Raji (cell line): Measurements from ENCODE around the gene HYAL1.

Source experiments
- POLR2A ChIP-seq: IDR thresholded peaks from 2 replicates; pipeline ENCODE4 v1.6.1; 2011; ENCODE audit warnings: low read depth, low read length, control low read depth; ENCODE audit not compliant: insufficient read depth

HYAL1 gene, protein sequence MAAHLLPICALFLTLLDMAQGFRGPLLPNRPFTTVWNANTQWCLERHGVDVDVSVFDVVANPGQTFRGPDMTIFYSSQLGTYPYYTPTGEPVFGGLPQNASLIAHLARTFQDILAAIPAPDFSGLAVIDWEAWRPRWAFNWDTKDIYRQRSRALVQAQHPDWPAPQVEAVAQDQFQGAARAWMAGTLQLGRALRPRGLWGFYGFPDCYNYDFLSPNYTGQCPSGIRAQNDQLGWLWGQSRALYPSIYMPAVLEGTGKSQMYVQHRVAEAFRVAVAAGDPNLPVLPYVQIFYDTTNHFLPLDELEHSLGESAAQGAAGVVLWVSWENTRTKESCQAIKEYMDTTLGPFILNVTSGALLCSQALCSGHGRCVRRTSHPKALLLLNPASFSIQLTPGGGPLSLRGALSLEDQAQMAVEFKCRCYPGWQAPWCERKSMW

DNA sequence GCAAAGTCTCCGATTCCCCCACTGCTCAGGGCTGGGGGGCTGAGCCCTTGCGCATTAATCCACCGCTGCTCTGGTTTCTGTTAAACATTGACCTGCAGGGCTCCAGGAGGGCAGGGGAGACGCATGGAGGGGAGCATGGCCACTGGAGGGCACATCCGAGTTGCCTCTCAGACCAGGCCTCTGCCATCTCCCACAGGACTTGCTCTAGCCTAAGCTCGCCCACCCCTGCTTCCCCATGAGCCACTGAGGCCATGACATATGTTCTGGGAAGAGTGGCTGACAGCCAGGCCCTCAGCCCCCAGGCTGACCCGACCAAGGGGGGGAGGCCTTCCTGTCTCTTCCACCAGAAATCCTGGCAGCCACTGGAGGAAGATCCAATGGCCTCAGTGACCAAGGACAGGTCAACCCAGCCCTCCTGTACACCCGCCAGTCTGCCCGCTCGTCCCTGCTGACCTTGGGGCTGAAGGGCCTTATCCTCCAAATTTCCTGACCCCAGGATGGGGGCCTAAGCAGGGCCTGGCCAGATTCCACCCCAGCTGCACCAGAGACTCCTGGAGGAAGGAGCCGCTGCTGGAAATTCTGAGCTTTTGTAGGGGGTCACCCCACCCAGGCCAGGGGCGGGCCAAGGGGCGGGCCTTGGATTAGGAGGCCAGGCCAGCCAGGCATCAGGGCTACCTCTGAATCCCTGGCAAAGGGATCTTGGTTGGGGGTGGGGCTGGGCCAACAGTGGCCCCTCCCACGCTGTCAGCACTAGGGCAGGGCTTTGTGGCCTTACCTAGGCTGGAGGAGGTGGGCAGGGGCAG lies at the start of gene HYAL1:
TSS of gene HYAL1 (minus strand) at position 562 of the 803 bp plus-strand sequence. CDS start 618 bp downstream, outside the sequence.
- TF ChIP-seq POLR2A = no peak

DNA sequence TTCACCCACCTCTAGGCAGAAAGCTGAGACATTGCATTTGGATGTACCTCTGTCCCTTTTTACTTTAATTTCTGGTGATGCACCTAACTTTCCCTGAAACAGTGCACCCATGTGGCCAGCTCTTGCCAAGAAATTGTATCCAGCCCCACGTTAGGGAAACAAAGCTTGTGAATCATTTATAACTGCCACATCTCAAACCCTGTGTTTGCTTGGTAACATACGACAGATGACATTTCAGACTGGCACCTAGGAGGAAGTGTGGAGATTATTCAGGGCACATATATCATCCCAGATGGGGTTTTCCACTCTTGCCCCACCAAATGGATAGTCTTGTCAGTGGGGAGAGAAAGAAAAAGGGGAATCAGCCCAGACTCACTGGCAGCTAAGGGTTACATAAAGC lies 49.4 kb upstream of the HYAL1 start:
- no peak for TF ChIP-seq POLR2A

DNA sequence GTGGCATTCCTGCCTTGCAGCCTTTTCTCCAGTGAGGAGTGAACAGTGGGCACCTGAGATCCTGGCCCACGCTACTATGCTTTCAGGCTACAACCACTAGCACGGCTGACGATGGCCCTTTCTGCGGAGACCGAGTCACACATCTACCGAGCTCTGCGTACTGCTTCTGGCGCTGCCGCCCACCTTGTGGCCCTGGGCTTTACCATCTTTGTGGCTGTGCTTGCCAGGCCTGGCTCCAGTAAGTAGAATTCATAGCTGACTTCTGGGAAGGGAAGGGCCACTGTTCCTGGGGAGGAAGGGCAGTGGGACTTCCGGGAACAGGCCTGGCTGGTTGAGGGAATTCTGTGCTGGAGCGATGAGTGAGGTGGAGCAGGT lies 47.9 kb upstream of the HYAL1 start:
- TF ChIP-seq POLR2A = no peak

DNA sequence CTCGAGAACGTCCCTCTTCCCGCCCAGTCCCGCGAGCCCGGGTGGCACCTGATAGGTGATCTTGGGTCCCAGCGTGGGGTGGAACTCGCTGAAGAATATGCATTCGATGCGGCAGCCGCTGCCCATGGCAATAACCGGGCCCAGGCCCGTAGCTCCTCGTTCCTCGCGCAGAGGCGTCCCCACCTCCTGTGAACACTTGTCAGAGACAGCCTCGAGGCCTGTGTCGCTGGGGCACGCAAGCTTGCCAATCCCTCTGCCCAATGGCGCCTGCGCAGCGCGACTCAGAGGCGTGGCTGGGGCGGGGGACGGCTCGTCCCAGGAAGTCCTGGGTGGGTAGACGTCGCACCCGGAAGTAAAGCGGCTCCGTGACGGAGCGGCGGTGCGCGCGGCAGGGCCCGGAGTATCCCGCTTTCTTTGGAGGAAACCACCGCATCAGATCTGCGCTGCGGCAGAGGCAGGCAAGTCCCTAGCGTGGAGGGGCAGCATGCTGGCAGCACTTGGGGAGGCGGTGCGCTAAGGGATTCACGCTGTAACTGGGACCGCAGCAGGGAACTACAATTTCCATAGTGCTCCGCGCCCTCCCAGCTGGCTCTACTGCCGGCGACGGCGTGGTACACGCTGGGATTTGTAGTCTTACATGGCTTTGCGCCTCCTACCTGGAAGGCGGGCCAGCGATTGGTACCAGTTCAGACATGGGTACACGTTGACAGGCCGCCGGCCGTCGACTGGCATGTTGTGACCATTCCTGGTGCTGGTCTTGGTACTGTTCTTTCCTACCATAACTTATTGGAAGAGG lies 47.4 kb upstream of the HYAL1 start, which contains the start of the genes CYB561D2 and NPRL2:
TSS of gene CYB561D2 (plus strand) at position 336 of the 796 bp plus-strand sequence. CDS start 572 bp downstream, outside the sequence.
TSS of gene NPRL2 (minus strand) at position 249 of the 796 bp plus-strand sequence. CDS start at position 126, 123 bp downstream.
- peak; percentile 99 for TF ChIP-seq POLR2A

DNA sequence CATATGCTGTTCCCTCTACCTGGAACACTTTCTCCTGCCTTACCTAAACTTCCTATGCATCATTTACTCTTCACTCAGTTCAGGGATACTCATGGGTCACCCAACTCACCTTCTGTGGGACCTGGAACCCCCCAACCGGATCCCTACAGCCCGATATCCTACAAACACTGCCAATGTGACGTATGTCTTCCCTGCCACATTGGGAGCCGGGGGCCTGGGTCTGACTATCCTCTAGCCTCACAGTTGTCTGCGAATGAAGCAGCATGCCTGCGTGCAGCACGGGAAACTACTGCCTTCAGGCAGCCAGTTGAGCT lies 46.8 kb upstream of the HYAL1 start:
- TF ChIP-seq POLR2A = no peak

DNA sequence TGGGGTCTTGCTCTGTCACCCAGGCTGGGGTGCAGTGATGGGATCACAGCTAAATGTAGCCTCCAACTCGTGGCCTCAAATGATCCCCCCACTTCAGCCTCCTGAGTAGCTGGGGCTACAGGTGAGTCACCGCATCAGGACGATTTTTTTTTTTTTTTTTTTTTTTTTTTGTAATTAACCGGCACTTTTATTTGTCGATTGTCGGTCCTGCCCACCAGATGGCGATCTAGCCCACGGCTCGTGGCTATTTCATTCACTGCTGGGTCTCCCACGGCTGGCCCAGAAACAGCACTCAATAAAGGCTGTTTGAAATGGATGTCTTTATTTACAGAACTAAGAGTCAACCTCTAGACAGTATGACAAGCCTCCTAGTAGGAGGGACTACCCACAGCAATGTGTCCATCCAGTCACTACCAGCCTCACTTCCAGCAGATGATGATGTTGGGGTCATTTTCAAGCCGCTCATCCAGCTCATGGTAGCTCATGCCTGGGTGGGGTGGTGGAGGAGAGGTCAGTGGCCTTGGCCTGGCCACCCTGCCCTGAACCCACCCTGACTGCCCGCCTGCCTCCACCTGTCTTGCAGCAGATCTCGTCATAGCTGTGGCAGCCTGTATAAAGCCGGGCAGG lies 43.9 kb upstream of the HYAL1 start:
- TF ChIP-seq POLR2A = no peak

DNA sequence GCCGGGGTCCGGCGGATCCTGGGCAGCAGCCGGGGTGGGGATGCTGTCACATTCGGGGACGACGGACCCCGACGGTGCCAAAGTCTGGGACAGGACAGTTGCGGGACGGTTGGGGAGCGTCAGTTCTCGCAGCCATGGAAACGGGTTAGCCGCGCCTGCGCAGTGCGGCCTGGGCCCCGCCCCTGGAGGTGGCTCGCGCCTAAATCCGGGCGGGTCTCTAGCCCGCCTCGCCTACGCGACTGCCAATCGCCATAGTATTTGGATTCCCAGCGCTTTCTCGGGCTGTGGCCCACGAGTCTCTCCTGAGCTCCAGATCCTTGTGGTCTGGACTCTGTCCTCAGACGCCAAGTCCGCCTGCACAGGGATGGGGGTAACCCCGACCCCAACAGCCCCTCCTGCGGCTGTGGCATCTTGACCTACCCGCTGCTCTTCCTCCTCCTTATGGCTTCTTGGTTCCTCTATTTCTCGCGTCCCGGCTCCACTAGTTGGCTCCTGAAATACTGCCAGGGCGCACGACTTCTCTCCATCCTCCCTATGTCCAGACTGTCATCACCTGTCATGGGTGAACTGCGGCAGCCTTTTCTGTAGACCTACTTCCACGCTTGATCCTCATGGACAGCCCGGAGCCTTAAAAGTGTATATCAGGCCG lies 42.3 kb upstream of the HYAL1 start, which contains the start of gene ZMYND10:
TSS of gene ZMYND10 (minus strand) at position 147 of the 649 bp plus-strand sequence. CDS start 153 bp downstream, outside the sequence.
- TF ChIP-seq POLR2A = 0 out of 2 replicates have a peak, but pooled peaks have one; percentile 10

DNA sequence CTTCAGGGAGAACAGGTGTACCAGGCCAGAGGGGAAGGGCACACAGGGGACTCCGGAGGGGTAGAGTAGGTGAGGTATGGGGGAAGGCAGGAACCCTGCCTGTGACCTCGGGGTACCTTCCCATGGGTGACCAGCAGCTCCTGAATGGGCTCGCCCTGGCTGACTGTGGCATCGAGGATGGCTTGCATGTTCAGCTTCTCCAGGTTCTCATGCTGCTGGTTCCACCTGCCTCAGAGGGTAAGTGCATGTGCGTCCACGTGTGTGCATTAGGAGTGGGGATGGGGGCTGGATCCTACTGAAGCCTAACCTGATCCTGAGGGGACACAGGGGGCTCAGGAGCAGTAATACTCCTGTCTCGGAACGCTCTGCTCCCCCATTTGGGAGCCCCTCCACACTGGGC lies 41.6 kb upstream of the HYAL1 start:
- TF ChIP-seq POLR2A = no peak

DNA sequence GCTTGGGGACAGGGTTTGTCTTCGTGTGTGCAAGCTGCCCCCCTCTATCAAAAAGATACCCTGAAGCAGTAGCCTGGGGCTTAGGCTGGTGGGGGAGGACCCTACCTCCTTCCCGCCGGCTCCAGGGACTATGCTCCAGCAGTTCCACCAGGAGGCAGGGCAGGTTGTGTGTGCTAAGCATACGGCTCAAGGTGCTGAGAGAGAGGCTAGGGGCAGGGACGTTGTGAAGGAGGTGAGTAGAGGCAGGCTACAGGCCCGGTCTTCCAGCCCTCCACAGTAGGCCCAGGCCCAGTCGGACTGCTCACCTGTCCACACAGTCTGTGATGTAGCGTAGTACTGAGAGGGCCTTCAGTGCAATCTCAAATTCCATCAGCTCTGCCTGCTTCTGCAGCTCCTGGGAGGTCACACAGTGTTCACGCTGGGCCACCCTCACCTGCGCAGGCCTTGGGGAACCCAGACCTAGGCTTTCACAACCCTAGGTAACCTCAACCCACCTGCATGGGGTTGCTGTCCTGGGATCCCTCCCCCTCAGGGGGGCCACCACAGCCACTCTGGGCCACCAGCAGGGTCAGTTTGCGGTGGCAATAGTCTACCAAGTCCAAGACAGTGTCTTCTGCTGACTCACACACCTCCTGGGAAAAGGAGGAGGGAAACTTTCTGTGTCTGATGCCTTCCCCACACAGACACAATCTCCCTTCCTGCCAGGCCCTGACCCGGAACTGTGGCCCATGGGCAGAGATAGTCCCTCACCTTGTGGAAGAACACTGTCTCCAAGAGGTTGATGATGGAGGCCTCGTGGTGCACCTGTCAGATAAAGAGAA lies 39.6 kb upstream of the HYAL1 start:
- TF ChIP-seq POLR2A = no peak

DNA sequence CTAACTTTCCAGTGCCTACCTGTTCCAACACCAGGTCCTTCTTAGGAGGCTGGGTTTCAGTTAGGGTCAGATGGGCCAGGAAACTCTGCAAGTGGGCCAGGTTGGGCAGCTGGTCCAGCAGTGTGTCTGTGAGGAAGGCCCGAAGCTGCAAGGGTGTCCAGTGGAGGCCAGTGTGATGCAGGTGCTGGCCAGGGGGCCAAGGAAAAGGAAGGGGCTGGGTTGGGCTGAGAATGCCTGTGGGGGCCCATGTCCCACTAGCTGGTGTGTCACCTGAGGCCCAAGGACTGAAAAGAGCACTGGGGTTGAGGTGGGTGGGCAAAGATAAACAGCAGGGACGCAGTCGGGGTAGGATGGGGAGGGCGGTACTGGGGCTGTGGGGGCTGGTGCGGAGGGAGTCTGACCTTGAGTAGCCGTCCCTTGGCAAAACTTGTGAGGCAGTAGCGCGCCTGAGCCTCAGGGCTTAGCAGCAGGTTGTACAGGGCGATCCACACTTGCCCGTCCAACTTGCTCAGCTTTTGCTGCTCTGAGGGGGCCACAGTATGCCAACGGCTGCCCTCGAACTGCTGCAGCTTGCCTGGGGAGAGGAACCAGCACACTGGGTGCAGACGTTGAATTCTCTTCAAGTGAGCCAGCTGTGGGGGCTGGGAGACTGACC lies 38.7 kb upstream of the HYAL1 start:
- no peak for TF ChIP-seq POLR2A

DNA sequence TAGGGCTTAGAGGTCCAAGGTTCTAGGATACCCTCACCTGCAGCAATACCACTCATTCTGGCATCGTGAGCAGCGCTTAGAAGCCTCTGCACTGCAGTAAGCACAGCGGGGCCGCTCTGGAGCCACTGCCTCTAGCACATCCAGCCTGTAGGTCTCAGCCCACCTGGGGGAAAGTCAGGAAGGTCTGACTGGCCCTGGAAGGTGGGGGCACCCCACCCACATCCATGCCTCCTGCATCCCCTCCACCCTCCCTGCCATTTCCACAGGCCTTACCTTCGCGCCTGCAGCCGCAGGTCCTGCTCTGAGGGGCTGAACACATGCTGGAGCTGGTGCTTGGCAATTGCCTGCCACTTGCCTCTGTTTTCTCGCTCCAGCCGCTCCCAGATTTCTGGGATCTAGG lies 38.2 kb upstream of the HYAL1 start:
- TF ChIP-seq POLR2A = no peak

DNA sequence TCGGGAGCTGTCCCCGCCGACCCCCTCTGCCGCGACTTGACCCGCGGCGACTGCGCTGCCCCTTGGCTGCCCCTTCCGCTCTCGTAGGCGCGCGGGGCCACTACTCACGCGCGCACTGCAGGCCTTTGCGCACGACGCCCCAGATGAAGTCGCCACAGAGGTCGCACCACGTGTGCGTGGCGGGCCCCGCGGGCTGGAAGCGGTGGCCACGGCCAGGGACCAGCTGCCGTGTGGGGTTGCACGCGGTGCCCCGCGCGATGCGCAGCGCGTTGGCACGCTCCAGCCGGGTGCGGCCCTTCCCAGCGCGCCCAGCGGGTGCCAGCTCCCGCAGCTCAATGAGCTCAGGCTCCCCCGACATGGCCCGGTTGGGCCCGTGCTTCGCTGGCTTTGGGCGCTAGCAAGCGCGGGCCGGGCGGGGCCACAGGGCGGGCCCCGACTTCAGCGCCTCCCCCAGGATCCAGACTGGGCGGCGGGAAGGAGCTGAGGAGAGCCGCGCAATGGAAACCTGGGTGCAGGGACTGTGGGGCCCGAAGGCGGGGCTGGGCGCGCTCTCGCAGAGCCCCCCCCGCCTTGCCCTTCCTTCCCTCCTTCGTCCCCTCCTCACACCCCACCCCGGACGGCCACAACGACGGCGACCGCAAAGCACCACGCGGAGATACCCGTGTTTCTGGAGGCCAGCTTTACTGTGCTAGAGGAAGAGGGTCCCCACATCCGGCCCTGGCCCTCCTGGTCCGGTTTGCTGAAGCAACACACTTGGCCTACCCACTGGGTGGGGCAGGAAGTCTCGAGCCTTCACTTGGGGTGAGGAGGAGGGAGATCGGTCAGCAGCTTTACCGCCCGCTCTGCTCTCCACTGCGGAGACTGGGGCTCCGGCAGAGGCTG lies 37.3 kb upstream of the HYAL1 start, which contains the start of gene RASSF1:
TSS of gene RASSF1 (minus strand) at position 389 of the 882 bp plus-strand sequence. CDS start at position 358, 31 bp downstream.
- TF ChIP-seq POLR2A = 0 out of 2 replicates have a peak, but pooled peaks have one; percentile 27

DNA sequence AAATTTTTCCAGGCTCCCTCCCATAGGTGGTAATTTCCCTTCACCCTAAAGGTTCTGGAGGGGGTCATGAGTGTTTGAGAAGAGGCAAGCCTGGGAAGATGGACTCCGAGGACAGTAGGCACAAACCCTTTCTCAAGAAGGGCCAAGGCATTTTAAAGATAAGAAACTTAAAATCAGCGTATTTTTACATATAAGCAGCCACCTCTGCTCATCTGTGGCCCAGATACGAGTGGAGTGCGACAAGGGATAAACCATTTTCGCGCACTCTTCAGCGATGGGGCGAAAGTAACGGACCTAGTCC lies 36.7 kb upstream of the HYAL1 start:
- no peak for TF ChIP-seq POLR2A
